ENCODE measurements around the gene LGALS8. TPM values are rescaled to one million over a fixed set of nuclear protein-coding genes. Genes with fewer than 3 reads are reported as not detected.

The LGALS8 gene
- total RNA-seq, 2 donors from 2014 or later: 58.9 to 83.4 TPM

DNA sequence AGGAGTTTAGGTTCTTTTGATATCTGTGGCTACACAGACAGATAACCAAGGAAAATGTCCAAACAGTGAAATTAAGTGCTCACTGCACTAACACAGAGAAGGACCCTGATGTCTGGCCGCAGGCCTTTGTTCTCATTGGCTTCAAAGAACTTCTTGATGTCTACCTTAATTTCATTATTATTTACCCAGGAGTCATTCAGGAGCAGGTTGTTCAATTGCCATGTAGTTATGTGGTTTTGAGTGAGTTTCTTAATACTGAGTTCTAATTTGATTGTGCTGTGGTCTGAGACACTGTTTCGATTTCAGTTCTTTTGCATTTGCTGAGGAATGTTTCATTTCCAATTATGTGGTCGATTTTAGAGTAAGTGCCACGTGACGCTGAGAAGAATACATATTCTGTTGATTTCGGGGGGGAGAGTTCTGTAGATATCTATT is 15.2 kb upstream of the LGALS8 start:
- Histone ChIP-seq H3K4me3 (no peak overlapping the region), H3K27me3 (no peaks in the 10 kb centered on the region), H3K36me3 (replicated peaks in 1 of 2; ENCODE audit: insufficient read depth in 1 of 2, low read depth in 2 of 2) (no peaks in the 10 kb centered on the region), H3K27ac (peak overlapping the region in 3 of 4 donors; percentile 13 to 58 (median 18)), H3K9me3 (no peaks in the 10 kb centered on the region), H3K4me1 (peaks cover 57% of the 10 kb centered on the region)
- DNase-seq (no peak), ATAC-seq (no peak)
- intact Hi-C loops (cut with DNase I): no loop called here
- no peak for TF ChIP-seq POLR2A (IDR thresholded peaks at IDR 0.05)
- TF ChIP-seq, protein P1, sequence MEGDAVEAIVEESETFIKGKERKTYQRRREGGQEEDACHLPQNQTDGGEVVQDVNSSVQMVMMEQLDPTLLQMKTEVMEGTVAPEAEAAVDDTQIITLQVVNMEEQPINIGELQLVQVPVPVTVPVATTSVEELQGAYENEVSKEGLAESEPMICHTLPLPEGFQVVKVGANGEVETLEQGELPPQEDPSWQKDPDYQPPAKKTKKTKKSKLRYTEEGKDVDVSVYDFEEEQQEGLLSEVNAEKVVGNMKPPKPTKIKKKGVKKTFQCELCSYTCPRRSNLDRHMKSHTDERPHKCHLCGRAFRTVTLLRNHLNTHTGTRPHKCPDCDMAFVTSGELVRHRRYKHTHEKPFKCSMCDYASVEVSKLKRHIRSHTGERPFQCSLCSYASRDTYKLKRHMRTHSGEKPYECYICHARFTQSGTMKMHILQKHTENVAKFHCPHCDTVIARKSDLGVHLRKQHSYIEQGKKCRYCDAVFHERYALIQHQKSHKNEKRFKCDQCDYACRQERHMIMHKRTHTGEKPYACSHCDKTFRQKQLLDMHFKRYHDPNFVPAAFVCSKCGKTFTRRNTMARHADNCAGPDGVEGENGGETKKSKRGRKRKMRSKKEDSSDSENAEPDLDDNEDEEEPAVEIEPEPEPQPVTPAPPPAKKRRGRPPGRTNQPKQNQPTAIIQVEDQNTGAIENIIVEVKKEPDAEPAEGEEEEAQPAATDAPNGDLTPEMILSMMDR (IDR thresholded peaks at IDR 0.05): no peak
- 81 to 90% methylated on average over 6 of the region's 6 CpGs for WGBS, 2 donors

DNA sequence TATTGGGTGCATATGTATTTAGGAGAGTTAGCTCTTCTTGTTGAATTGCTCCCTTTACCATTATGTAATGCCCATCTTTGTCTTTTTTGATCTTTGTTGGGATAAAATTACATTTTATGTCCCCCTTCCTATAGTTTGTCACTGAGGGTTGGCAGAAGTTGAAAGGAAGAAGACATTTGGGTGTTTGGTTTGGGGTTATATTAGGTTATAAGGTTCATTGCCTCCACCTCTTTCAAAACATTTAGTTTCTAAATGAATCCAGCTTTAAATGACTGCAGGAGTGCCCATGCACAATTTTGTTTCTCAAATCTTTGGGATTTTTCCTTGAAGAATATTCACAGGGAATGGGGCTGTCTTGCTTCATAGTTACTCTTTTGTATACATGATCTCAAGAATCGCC is 14.6 kb upstream of the LGALS8 start:
- DNase-seq: no peak
- H3K27me3 ChIP-seq: no peaks in the 10 kb centered on the region
- no peaks in the 10 kb centered on the region for H3K9me3 ChIP-seq
- peaks cover 55% of the 10 kb centered on the region for H3K4me1 ChIP-seq
- intact Hi-C loops (cut with DNase I): no loop called here
- H3K4me3 ChIP-seq: no peak overlapping the region
- H3K36me3 ChIP-seq (replicated peaks in 1 of 2; ENCODE audit: insufficient read depth in 1 of 2, low read depth in 2 of 2): no peaks in the 10 kb centered on the region
- TF ChIP-seq POLR2A (IDR thresholded peaks at IDR 0.05): no peak
- TF ChIP-seq, protein P1 (IDR thresholded peaks at IDR 0.05): no peak
- WGBS, 2 donors: 84 to 85% methylated on average over 1 of the region's 1 CpG
- ATAC-seq: no peak
- H3K27ac ChIP-seq: no peak overlapping the region

DNA sequence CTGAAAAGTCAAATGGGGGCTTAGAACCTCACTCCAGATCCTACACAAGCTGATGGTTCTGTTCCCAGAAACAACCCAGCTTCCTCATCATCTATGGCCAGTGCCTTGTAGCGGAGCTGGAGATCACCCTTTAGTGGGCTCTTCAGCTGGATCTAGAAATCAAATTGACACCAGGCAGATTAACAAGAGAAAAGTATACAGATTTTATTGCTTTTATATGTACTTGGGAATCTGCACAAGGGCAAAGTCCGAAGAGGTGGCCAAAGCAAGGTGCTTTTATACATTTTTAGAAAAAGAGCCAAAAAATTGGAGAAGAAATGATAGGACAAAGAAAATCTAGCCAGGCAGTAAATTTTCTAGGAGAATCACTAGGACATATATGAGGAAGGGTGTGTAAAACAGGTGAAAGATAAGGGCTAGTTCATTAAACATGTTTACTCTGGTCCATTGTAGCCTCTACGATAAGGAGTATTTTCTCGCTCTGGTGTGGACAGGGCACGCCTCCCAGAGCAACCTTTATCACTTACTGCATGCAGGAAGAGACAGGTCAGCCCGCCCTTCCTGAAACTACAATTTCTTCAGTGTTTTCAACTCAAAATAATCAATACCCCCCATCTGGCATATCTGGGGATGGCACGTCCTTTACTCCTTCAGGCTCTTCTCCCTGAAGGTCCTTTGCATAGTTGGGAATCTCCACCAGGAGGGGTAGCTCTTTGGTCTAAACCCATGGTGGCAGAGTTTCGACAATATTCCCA is 14.0 kb upstream of the LGALS8 start:
- Histone ChIP-seq H3K9me3 (no peaks in the 10 kb centered on the region), H3K27ac (no peak overlapping the region), H3K4me3 (no peak overlapping the region), H3K27me3 (no peaks in the 10 kb centered on the region), H3K36me3 (replicated peaks in 1 of 2; ENCODE audit: insufficient read depth in 1 of 2, low read depth in 2 of 2) (no peaks in the 10 kb centered on the region), H3K4me1 (peaks cover 58% of the 10 kb centered on the region)
- WGBS, 2 donors: 49 to 61% methylated on average over 8 of the region's 8 CpGs
- TF ChIP-seq, protein P1 (IDR thresholded peaks at IDR 0.05): peak in 1 of 7 experiments; percentile 2
- TF ChIP-seq POLR2A (IDR thresholded peaks at IDR 0.05): no peak
- ATAC-seq (no peak), DNase-seq (no peak)
- intact Hi-C loops (cut with DNase I): no loop called here

DNA sequence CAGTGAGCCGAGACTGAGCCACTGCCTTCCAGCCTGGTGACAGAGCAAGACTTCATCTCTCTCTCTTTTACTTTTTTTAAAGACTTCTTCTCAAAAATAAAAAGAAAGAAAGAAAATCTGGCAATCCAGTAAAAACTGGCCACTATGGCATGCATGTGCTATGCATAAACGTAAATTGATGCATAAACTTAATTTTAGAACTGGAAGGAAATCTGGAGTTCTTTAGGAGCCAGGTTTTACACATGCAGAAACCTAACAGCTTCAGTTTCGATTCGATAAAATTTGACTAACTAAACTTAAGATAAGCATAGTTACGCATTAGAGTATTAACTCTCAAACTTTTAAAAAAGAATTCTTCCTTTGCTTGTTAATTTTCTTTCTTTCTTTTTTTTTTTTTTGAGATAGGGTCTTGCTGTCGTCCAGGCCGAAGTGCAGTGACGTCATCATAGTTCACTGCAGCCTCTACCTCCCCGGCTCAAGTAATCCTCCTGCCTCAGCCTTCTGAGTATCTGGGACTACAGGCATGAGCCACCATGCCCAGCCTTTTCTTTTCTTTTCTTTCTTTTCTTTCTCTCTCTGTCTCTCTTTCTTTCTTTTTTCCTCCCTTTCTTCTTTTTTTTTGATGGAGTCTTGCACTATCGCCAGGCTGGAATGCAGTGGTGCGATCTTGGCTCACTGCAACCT is 11.9 kb upstream of the LGALS8 start:
- Histone ChIP-seq H3K4me3 (no peak overlapping the region), H3K4me1 (peaks cover 72% of the 10 kb centered on the region), H3K27ac (peak overlapping the region in 3 of 4 donors; percentile 11 to 59 (median 26)), H3K9me3 (no peaks in the 10 kb centered on the region), H3K27me3 (no peaks in the 10 kb centered on the region), H3K36me3 (replicated peaks in 1 of 2; ENCODE audit: insufficient read depth in 1 of 2, low read depth in 2 of 2) (no peaks in the 10 kb centered on the region)
- DNase-seq (no peak), ATAC-seq (no peak)
- TF ChIP-seq, protein P1 (IDR thresholded peaks at IDR 0.05): no peak
- no peak for TF ChIP-seq POLR2A (IDR thresholded peaks at IDR 0.05)
- WGBS, 2 donors: 39 to 44% methylated on average over 11 of the region's 11 CpGs
- intact Hi-C loops (cut with DNase I): no loop called here

Measured in body of pancreas (tissue), 4 donors.